ENCODE data around the gene GDE1.

DNA sequence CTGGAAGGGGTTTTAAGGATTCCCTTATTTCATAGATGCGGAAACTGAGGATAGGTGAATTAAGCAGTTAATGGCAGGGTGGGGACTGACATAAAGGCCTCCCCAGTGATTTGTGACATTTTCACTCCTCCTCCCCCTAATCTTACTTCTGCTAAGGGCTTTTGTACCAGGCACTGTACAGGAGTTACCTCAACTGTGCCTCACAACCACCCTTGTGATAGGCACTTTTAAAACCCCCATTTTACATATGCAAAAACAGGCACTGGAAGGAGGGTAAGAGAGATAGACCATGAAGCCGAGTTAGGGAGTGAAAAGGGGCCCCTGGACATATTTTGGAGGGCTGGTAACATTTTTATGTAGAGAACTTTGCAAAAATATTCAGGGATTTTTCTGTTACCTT is 862 bp upstream of the GDE1 start:
- TF ChIP-seq, protein P1, sequence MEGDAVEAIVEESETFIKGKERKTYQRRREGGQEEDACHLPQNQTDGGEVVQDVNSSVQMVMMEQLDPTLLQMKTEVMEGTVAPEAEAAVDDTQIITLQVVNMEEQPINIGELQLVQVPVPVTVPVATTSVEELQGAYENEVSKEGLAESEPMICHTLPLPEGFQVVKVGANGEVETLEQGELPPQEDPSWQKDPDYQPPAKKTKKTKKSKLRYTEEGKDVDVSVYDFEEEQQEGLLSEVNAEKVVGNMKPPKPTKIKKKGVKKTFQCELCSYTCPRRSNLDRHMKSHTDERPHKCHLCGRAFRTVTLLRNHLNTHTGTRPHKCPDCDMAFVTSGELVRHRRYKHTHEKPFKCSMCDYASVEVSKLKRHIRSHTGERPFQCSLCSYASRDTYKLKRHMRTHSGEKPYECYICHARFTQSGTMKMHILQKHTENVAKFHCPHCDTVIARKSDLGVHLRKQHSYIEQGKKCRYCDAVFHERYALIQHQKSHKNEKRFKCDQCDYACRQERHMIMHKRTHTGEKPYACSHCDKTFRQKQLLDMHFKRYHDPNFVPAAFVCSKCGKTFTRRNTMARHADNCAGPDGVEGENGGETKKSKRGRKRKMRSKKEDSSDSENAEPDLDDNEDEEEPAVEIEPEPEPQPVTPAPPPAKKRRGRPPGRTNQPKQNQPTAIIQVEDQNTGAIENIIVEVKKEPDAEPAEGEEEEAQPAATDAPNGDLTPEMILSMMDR (IDR thresholded peaks at IDR 0.05; ENCODE audit: poor library complexity): no peak
- no peak for TF ChIP-seq EZH2phosphoT487 (IDR thresholded peaks at IDR 0.05; ENCODE audit: low read depth, severe bottlenecking, unreplicated experiment)
